Activated CD8-positive, alpha-beta memory T cell treated with anti-CD3 and anti-CD28 coated beads, Interleukin-2, amount 50 U/mL, for 4 hours (primary cell): Measurements from ENCODE around the gene CHAT.

Experiments used
- DNase-seq: peaks from one replicate; pipeline ENCODE4 v3.0.0-alpha.2; 2020

The CHAT gene

GRCh38 chr10:49597426-49598163 lies 16.2 kb upstream of the CHAT start:
- no peak for DNase-seq

- DNase-seq, result no peak
Measured at GRCh38 chr10:49598164-49598856, 15.5 kb upstream of the CHAT start.

DNA sequence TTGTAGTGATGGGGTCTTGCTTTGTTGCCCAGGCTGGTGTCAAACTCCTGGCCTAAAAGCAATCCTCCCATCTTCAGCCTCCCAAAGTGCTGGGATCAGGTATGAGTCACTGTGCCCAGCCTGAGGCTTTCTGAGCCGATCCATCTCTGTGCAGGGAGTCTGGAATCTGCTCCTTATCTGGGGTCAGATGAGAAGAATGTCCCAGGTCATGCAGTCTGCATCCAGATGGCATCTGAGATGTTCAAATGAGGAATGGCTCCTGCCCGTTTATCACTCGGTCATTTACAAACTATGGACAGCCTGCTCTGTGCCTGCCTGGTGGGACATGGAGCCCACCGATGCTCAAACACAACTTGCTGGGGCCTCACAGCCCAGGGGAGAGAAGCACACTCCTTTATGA lies 14.9 kb upstream of the CHAT start:
- DNase-seq, result no peak

DNA sequence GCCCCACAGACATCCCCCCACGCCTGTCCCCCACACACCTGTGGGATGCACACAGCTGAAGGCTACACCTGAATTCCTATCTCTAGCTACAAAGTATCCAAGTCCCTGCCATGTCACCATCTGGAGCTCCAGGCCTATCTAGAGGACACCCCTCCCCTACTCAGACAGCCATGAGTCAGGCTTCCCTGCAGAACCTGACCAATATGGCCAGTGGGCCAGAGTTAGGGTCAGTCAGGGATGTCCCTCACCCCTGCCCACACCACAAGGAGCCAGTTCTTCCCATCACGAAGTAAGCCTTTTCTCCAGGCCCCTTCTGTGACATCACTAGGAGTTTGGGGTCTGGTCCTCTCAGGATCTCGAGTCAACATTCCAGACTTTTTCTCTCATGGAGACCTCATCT lies 14.3 kb upstream of the CHAT start:
- no peak for DNase-seq

DNA sequence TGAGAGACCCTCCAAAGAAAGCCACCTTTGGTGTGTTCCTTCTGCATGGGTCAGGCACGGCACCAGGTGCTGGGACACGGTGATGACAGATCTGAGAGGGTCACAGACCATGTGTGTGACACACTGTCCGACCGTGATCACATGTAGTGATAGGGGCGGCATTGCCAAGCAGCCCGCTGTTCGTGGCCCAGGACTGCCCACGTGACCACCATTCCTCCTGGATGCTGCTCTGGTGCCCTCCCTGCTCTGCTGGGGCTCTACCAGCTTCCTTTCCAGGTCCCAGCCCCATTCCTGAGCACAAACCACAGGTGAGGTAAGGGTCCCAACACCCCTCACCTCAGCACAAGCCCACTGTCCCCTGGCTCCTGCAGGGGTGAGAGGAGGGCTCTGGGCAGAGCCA lies 13.8 kb upstream of the CHAT start:
- DNase-seq, result no peak

- no peak for DNase-seq
Measured at GRCh38 chr10:49600781-49601400, 12.9 kb upstream of the CHAT start.

DNA sequence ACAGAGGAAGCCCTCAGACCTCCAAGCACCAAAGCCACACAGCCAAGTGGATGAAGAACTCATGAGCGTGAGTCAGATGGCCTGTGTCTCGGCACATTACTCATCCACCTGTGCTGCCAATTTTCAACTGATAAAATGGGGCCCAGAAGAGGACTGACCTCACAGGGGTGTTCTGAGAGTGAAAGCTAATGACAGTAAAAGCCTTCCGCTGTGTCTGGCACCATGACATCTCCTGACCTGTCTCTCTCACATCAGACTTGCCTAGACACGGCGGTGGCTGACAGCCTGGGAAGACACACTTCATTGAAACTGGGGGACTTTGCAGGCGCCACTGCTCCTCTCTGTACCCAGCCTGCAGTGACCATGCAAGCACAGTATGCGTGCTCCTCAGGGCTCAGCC lies 12.0 kb upstream of the CHAT start:
- DNase-seq, result no peak

- DNase-seq, result no peak
Measured at GRCh38 chr10:49602380-49603023, 11.3 kb upstream of the CHAT start.

DNA sequence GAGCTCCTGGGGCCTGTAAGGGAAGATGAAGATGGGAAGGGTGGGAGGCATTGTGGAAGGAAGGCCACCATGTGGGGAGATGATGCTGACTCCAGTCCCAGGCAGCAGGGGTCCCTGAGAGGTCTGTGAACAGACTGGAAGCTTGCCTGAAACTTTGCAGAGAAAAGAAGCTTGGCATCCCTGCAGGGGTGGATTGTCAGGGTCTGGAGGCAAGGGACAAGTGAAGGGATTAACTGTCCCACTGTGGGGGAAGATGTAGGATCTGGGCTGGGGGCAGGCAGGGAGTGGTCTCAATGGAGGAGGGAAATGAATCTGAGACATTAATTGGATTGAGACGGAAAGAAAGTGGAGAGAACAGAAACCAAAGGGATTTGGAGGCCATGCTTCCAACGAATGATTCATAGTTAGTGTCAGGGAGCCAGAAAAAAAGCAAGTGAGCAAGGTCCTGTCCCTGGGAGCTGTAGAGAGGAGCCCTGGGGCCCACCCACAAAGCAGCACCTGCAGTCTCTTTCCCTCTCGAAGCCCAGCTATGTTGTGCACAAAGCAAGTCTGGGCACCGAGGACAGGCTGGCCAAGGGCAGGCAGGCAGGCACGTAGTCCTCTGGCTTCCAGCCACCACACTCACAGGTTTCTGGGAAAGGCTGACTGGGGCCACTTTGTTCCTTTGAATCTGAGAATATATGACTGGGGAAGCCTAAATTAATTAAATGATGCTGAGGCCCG lies 8.5 kb upstream of the CHAT start:
- no peak for DNase-seq

- DNase-seq, result no peak
Measured at GRCh38 chr10:49605939-49606509, 7.8 kb upstream of the CHAT start.

GRCh38 chr10:49606981-49607535 lies 6.8 kb upstream of the CHAT start:
- peak; percentile 48 for DNase-seq

DNA sequence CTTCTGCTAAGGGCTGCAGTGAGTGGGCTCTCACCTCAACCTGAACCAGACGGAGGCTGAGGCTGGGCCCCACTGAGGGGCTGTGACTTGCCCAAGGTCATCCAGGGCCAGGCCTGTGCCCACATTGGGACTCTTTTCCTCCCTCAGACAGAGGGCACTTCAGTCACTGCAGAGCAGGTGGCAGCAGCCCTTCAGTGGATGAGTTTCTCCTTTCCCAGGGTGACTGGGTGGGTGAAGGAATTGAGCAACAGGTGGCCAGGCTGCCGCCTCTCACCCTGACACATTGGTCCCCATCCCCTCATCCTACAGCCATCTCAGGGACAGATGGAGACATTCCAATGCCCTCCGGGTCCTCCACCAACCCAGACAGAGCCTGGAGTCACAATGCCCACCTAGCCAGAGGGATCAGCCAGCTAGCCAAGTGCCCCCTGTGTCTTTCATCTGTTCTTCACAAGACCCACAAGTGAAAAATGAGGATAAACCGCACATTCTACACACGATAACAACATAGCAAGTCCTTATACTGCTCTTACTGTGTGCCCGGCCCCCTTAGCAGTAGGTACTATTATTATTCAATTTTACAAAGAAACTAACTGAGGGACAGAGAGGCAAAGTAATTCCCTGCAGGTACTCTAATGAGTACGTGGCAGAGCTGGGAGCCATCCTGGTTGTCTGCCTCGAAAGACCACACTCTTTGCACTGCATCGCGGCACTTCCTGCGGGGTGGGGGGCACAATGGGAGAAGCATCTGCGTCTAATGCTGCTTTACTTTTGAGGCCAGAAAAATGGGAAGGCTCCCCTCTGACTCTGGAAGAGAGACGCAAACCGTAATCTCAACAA lies 5.5 kb upstream of the CHAT start:
- DNase-seq, result no peak

DNA sequence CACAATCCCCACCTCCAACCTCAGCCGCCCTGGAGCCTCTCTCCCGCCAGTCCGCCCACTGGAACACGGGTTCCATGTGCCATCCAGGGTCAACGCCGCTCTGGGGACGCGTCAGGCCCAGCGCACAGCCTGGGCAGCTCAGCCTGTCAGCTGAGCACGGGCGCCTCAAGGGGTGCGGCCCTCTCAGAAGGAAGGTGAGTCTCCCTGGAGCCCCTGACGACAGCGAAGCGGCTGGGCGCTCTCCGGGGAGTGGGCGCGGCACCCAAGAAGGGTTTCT lies 4.9 kb upstream of the CHAT start:
- DNase-seq, result no peak

GRCh38 chr10:49609283-49610113 lies 4.3 kb upstream of the CHAT start:
- DNase-seq, result no peak

- no peak for DNase-seq
Measured at GRCh38 chr10:49610114-49610457, 3.8 kb upstream of the CHAT start, which contains the start of gene SLC18A3. SLC18A3 (plus strand) TSS chr10:49610310; CDS start chr10:49610741, 431 bp downstream.

DNA sequence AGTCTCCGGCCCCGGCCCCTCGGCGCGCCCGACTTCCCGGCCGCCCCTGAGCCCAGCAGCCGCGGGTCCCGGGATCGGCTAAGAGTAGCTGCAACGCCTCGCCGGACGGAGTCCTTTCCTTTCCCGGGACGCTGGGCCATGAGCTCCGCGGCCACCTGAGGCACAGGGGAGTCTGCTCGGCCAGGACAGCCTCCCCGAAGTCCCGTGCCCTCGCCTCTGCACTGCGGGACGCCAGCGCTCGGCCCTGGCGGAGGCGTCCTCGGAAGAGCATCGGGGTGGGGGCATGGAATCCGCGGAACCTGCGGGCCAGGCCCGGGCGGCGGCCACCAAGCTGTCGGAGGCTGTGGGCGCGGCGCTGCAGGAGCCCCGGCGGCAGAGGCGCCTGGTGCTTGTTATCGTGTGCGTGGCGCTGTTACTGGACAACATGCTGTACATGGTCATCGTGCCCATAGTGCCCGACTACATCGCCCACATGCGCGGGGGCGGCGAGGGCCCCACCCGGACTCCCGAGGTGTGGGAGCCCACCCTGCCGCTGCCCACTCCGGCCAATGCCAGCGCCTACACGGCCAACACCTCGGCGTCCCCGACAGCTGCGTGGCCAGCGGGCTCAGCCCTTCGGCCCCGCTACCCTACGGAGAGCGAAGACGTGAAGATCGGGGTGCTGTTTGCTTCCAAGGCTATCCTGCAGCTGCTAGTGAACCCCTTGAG lies 3.2 kb upstream of the CHAT start:
- no peak for DNase-seq

DNA sequence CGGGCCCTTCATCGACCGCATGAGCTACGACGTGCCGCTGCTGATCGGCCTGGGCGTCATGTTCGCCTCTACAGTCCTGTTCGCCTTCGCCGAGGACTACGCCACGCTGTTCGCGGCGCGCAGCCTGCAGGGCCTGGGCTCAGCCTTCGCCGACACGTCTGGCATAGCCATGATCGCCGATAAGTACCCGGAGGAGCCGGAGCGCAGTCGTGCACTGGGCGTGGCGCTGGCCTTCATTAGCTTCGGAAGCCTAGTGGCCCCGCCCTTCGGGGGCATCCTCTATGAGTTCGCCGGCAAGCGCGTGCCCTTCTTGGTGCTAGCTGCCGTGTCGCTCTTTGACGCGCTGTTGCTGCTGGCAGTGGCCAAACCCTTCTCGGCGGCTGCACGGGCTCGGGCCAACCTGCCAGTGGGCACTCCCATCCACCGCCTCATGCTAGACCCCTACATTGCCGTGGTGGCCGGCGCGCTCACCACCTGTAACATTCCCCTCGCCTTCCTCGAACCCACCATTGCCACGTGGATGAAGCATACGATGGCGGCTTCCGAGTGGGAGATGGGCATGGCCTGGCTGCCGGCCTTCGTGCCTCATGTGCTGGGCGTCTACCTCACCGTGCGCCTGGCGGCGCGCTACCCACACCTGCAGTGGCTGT lies 2.5 kb upstream of the CHAT start:
- no peak for DNase-seq

DNA sequence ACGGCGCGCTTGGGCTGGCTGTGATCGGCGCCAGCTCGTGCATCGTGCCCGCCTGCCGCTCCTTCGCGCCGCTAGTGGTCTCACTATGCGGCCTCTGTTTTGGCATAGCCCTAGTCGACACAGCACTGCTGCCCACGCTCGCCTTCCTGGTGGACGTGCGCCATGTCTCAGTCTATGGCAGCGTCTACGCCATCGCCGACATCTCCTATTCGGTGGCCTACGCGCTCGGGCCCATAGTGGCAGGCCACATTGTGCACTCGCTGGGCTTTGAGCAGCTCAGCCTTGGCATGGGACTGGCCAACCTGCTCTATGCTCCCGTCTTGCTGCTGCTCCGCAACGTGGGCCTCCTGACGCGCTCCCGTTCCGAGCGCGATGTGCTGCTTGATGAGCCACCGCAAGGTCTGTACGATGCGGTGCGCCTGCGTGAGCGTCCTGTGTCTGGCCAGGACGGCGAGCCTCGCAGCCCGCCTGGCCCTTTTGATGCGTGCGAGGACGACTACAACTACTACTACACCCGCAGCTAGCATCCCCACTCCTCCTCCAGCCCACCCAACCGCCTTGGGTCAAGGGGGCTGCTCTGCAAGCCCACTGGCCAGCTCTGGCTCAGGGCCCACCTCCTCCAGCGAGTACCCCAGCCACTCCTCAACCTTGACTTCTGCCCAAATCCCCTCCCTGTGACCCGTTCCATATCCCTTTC lies 1.9 kb upstream of the CHAT start:
- no peak for DNase-seq
